Measurements from ENCODE around the gene MYOF.

Gene MYOF

GRCh38 chr10:93406364-93407145, 75.6 kb downstream of the MYOF start:
- Histone ChIP-seq H3K4me3 (ENCODE audit: low read depth in 1 of 2, low read length in 2 of 2) (no peak overlapping the region), H3K9me3 (ENCODE audit: control insufficient read depth in 1 of 2, low read length in 2 of 2) (no peaks in the 10 kb centered on the region), H3K36me3 (ENCODE audit: control insufficient read depth in 1 of 2, insufficient read depth in 2 of 2, low read length in 2 of 2) (peaks cover 28 to 36% of the 10 kb centered on the region in 2 donors), H3K4me1 (ENCODE audit: control insufficient read depth in 1 of 2, insufficient read depth in 2 of 2, low read length in 2 of 2) (peaks cover 0 to 14% of the 10 kb centered on the region in 2 donors), H3K27ac (ENCODE audit: low read length) (no peak overlapping the region), H3K27me3 (ENCODE audit: low read depth, low read length) (no peaks in the 10 kb centered on the region)

GRCh38 chr10:93404048-93404354, 78.1 kb downstream of the MYOF start:
- Histone ChIP-seq H3K36me3 (ENCODE audit: control insufficient read depth in 1 of 2, insufficient read depth in 2 of 2, low read length in 2 of 2) (peaks cover 28 to 46% of the 10 kb centered on the region in 2 donors), H3K27me3 (ENCODE audit: low read depth, low read length) (no peaks in the 10 kb centered on the region), H3K4me1 (ENCODE audit: control insufficient read depth in 1 of 2, insufficient read depth in 2 of 2, low read length in 2 of 2) (peaks cover 0 to 14% of the 10 kb centered on the region in 2 donors), H3K27ac (ENCODE audit: low read length) (no peak overlapping the region), H3K9me3 (ENCODE audit: control insufficient read depth in 1 of 2, low read length in 2 of 2) (no peaks in the 10 kb centered on the region), H3K4me3 (ENCODE audit: low read depth in 1 of 2, low read length in 2 of 2) (no peak overlapping the region)

- Histone ChIP-seq H3K4me1 (ENCODE audit: control insufficient read depth in 1 of 2, insufficient read depth in 2 of 2, low read length in 2 of 2) (peaks cover 0 to 14% of the 10 kb centered on the region in 2 donors), H3K4me3 (ENCODE audit: low read depth in 1 of 2, low read length in 2 of 2) (no peak overlapping the region), H3K36me3 (ENCODE audit: control insufficient read depth in 1 of 2, insufficient read depth in 2 of 2, low read length in 2 of 2) (peaks cover 24 to 46% of the 10 kb centered on the region in 2 donors), H3K27me3 (ENCODE audit: low read depth, low read length) (no peaks in the 10 kb centered on the region), H3K9me3 (ENCODE audit: control insufficient read depth in 1 of 2, low read length in 2 of 2) (no peaks in the 10 kb centered on the region), H3K27ac (ENCODE audit: low read length) (no peak overlapping the region)
These were observed 78.7 kb downstream of the MYOF start for GRCh38 chr10:93403152-93404047.

- no peaks in the 10 kb centered on the region for H3K27me3 ChIP-seq (ENCODE audit: low read depth, low read length)
- H3K4me1 ChIP-seq (ENCODE audit: control insufficient read depth in 1 of 2, insufficient read depth in 2 of 2, low read length in 2 of 2), result peaks cover 0 to 14% of the 10 kb centered on the region in 2 donors
- H3K36me3 ChIP-seq (ENCODE audit: control insufficient read depth in 1 of 2, insufficient read depth in 2 of 2, low read length in 2 of 2), result peaks cover 25 to 52% of the 10 kb centered on the region in 2 donors
- no peak overlapping the region for H3K27ac ChIP-seq (ENCODE audit: low read length)
- H3K9me3 ChIP-seq (ENCODE audit: control insufficient read depth in 1 of 2, low read length in 2 of 2), result no peaks in the 10 kb centered on the region
- no peak overlapping the region for H3K4me3 ChIP-seq (ENCODE audit: low read depth in 1 of 2, low read length in 2 of 2)
These were observed 79.9 kb downstream of the MYOF start for GRCh38 chr10:93402192-93402591.

- Histone ChIP-seq H3K36me3 (ENCODE audit: control insufficient read depth in 1 of 2, insufficient read depth in 2 of 2, low read length in 2 of 2) (peaks cover 29 to 43% of the 10 kb centered on the region in 2 donors), H3K4me3 (ENCODE audit: low read depth in 1 of 2, low read length in 2 of 2) (no peak overlapping the region), H3K4me1 (ENCODE audit: control insufficient read depth in 1 of 2, insufficient read depth in 2 of 2, low read length in 2 of 2) (peaks cover 0 to 14% of the 10 kb centered on the region in 2 donors), H3K27ac (ENCODE audit: low read length) (no peak overlapping the region), H3K9me3 (ENCODE audit: control insufficient read depth in 1 of 2, low read length in 2 of 2) (no peaks in the 10 kb centered on the region), H3K27me3 (ENCODE audit: low read depth, low read length) (no peaks in the 10 kb centered on the region)
These were observed 83.6 kb downstream of the MYOF start for GRCh38 chr10:93398528-93398927.

- H3K27ac ChIP-seq (ENCODE audit: low read length), result peak overlapping the region; percentile 20
- no peaks in the 10 kb centered on the region for H3K9me3 ChIP-seq (ENCODE audit: control insufficient read depth in 1 of 2, low read length in 2 of 2)
- H3K4me1 ChIP-seq (ENCODE audit: control insufficient read depth in 1 of 2, insufficient read depth in 2 of 2, low read length in 2 of 2), result peaks cover 0 to 14% of the 10 kb centered on the region in 2 donors
- H3K4me3 ChIP-seq (ENCODE audit: low read depth in 1 of 2, low read length in 2 of 2), result no peak overlapping the region
- H3K36me3 ChIP-seq (ENCODE audit: control insufficient read depth in 1 of 2, insufficient read depth in 2 of 2, low read length in 2 of 2), result peaks cover 22 to 41% of the 10 kb centered on the region in 2 donors
- H3K27me3 ChIP-seq (ENCODE audit: low read depth, low read length), result no peaks in the 10 kb centered on the region
These were observed 85.1 kb downstream of the MYOF start for GRCh38 chr10:93397020-93397419.

GRCh38 chr10:93393211-93393610, 88.9 kb downstream of the MYOF start:
- Histone ChIP-seq H3K4me3 (ENCODE audit: low read depth in 1 of 2, low read length in 2 of 2) (no peak overlapping the region), H3K36me3 (ENCODE audit: control insufficient read depth in 1 of 2, insufficient read depth in 2 of 2, low read length in 2 of 2) (peaks cover 13 to 15% of the 10 kb centered on the region in 2 donors), H3K27me3 (ENCODE audit: low read depth, low read length) (no peaks in the 10 kb centered on the region), H3K9me3 (ENCODE audit: control insufficient read depth in 1 of 2, low read length in 2 of 2) (no peaks in the 10 kb centered on the region), H3K27ac (ENCODE audit: low read length) (no peak overlapping the region), H3K4me1 (ENCODE audit: control insufficient read depth in 1 of 2, insufficient read depth in 2 of 2, low read length in 2 of 2) (peaks cover 0 to 20% of the 10 kb centered on the region in 2 donors)

GRCh38 chr10:93392121-93392520, 90.0 kb downstream of the MYOF start:
- Histone ChIP-seq H3K9me3 (ENCODE audit: control insufficient read depth in 1 of 2, low read length in 2 of 2) (no peaks in the 10 kb centered on the region), H3K4me1 (ENCODE audit: control insufficient read depth in 1 of 2, insufficient read depth in 2 of 2, low read length in 2 of 2) (peaks cover 0 to 25% of the 10 kb centered on the region in 2 donors), H3K27me3 (ENCODE audit: low read depth, low read length) (no peaks in the 10 kb centered on the region), H3K36me3 (ENCODE audit: control insufficient read depth in 1 of 2, insufficient read depth in 2 of 2, low read length in 2 of 2) (peaks cover 11 to 14% of the 10 kb centered on the region in 2 donors), H3K4me3 (ENCODE audit: low read depth in 1 of 2, low read length in 2 of 2) (no peak overlapping the region), H3K27ac (ENCODE audit: low read length) (no peak overlapping the region)

GRCh38 chr10:93390306-93391090, 91.6 kb downstream of the MYOF start:
- Histone ChIP-seq H3K27me3 (ENCODE audit: low read depth, low read length) (no peaks in the 10 kb centered on the region), H3K9me3 (ENCODE audit: control insufficient read depth in 1 of 2, low read length in 2 of 2) (no peaks in the 10 kb centered on the region), H3K4me1 (ENCODE audit: control insufficient read depth in 1 of 2, insufficient read depth in 2 of 2, low read length in 2 of 2) (peaks cover 0 to 21% of the 10 kb centered on the region in 2 donors), H3K27ac (ENCODE audit: low read length) (no peak overlapping the region), H3K36me3 (ENCODE audit: control insufficient read depth in 1 of 2, insufficient read depth in 2 of 2, low read length in 2 of 2) (peaks cover 7 to 24% of the 10 kb centered on the region in 2 donors), H3K4me3 (ENCODE audit: low read depth in 1 of 2, low read length in 2 of 2) (no peak overlapping the region)

GRCh38 chr10:93386631-93387369, 95.3 kb downstream of the MYOF start:
- peaks cover 0 to 16% of the 10 kb centered on the region in 2 donors for H3K4me1 ChIP-seq (ENCODE audit: control insufficient read depth in 1 of 2, insufficient read depth in 2 of 2, low read length in 2 of 2)
- no peaks in the 10 kb centered on the region for H3K27me3 ChIP-seq (ENCODE audit: low read depth, low read length)
- H3K4me3 ChIP-seq (ENCODE audit: low read depth in 1 of 2, low read length in 2 of 2), result peak overlapping the region in 1 of 2 donors; percentile 13
- H3K9me3 ChIP-seq (ENCODE audit: control insufficient read depth in 1 of 2, low read length in 2 of 2), result no peaks in the 10 kb centered on the region
- peaks cover 9 to 23% of the 10 kb centered on the region in 2 donors for H3K36me3 ChIP-seq (ENCODE audit: control insufficient read depth in 1 of 2, insufficient read depth in 2 of 2, low read length in 2 of 2)
- peak overlapping the region; percentile 43 for H3K27ac ChIP-seq (ENCODE audit: low read length)
